ENCODE results near the gene RPS6KA2. TPM values are rescaled to one million over a fixed set of nuclear protein-coding genes. Genes with fewer than 3 reads are reported as not detected.

RPS6KA2 gene
- total RNA-seq, 1 experiment from 2014 or later: 12.3 TPM

DNA sequence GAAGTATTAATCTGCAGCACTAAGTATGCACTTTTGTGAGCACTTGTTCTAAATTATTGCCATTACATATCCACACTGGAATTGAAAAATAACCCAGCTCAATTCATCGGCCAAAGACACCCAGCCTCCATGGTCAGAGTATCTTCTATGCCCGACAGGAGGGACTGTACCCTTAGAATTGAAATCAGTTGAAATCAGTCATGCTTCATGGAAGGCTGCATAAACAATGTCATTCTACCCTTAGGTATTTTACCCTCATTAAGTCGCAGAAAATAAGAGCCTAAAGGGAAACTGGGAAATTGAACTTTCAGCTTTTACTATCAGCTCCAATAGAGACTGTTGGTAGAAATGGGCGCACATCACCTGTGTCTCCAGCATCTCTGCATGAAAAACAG lies 37.7 kb downstream of the RPS6KA2 start:
- Histone ChIP-seq H2BK20ac (ENCODE audit: low read depth, low read length, poor library complexity, severe bottlenecking) (no peak overlapping the region), H3K23ac (ENCODE audit: insufficient read length, low read depth, low read length) (no peak overlapping the region), H2AK5ac (ENCODE audit: insufficient read length, low read length) (no peak overlapping the region), H3K79me1 (ENCODE audit: insufficient read depth, low read depth, low read length, poor library complexity, severe bottlenecking) (peaks cover 2% of the 10 kb centered on the region), H3K56ac (ENCODE audit: insufficient read length, low read depth, low read length) (no peak overlapping the region), H3K9ac (ENCODE audit: extremely low read depth, insufficient read length, low read length) (no peak overlapping the region), H3T11ph (ENCODE audit: low read length) (no peak overlapping the region), H3K4me2 (ENCODE audit: insufficient read depth, insufficient read length, low read length) (no peak overlapping the region), H3K27me3 (ENCODE audit: insufficient read depth, low read length) (no peaks in the 10 kb centered on the region), H3K27ac (ENCODE audit: insufficient read length, low read depth, low read length) (no peak overlapping the region), H3K23me2 (ENCODE audit: insufficient read length, low read depth, low read length, poor library complexity, severe bottlenecking) (no peaks in the 10 kb centered on the region), H2BK120ac (ENCODE audit: low read depth, low read length, poor library complexity, severe bottlenecking) (no peak overlapping the region), H2BK12ac (ENCODE audit: insufficient read length, low read depth, low read length) (no peak overlapping the region), H4K20me1 (ENCODE audit: control insufficient read depth, insufficient read depth, insufficient read length) (no peaks in the 10 kb centered on the region), H3K4ac (ENCODE audit: low read depth, low read length) (no peak overlapping the region), H3K4me1 (ENCODE audit: insufficient read depth, low read length) (no peaks in the 10 kb centered on the region), H4K5ac (ENCODE audit: insufficient read length, low read depth, low read length) (no peak overlapping the region), H4K8ac (replicated peaks; ENCODE audit: insufficient read length, low read depth, low read length) (no peak overlapping the region), H3K18ac (ENCODE audit: insufficient read length, low read depth, low read length) (no peak overlapping the region), H2BK5ac (ENCODE audit: insufficient read length, low read length) (no peak overlapping the region), H3K14ac (ENCODE audit: insufficient read depth, low read length) (no peak overlapping the region), H3K79me2 (ENCODE audit: insufficient read depth, low read length) (0 out of 2 replicates have a peak, but pooled peaks cover 2% of the 10 kb centered on the region), H3K9me3 (ENCODE audit: control insufficient read depth, low read depth, low read length) (no peaks in the 10 kb centered on the region), H2AFZ (ENCODE audit: low read length) (no peak overlapping the region), H2BK15ac (ENCODE audit: low read depth, low read length) (no peak overlapping the region), H4K91ac (ENCODE audit: insufficient read length, low read depth, low read length) (no peak overlapping the region)
- Mint-ChIP-seq H3K4me1 (peaks cover 21 to 24% of the 10 kb centered on the region in 2 experiments), H3K36me3 (ENCODE audit: insufficient read depth in 1 of 3, low read depth in 3 of 3) (no peaks in the 10 kb centered on the region), H3K4me3 (no peak overlapping the region), H3K9me3 (no peaks in the 10 kb centered on the region), H3K27ac (peak overlapping the region in 1 of 3 experiments; percentile 46; a peak in 1 of 7 replicates), H3K27me3 (ENCODE audit: low read depth) (no peaks in the 10 kb centered on the region)
- no peak for DNase-seq
- no CpG with 5 or more reads among the region's 4 CpGs for WGBS (ENCODE audit: extremely low coverage, insufficient read length, low lambda C conversion rate)
- TF ChIP-seq, protein P1, sequence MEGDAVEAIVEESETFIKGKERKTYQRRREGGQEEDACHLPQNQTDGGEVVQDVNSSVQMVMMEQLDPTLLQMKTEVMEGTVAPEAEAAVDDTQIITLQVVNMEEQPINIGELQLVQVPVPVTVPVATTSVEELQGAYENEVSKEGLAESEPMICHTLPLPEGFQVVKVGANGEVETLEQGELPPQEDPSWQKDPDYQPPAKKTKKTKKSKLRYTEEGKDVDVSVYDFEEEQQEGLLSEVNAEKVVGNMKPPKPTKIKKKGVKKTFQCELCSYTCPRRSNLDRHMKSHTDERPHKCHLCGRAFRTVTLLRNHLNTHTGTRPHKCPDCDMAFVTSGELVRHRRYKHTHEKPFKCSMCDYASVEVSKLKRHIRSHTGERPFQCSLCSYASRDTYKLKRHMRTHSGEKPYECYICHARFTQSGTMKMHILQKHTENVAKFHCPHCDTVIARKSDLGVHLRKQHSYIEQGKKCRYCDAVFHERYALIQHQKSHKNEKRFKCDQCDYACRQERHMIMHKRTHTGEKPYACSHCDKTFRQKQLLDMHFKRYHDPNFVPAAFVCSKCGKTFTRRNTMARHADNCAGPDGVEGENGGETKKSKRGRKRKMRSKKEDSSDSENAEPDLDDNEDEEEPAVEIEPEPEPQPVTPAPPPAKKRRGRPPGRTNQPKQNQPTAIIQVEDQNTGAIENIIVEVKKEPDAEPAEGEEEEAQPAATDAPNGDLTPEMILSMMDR (conservative IDR thresholded peaks at IDR 0.05): no peak
